ENCODE data around the gene ZNF385D. TPM values are rescaled to one million over a fixed set of nuclear protein-coding genes. Genes with fewer than 3 reads are reported as not detected.

Gene ZNF385D
- total and polyA plus RNA-seq, 2 experiments from 2014 or later, result 2.7 to 12.3 TPM

GRCh38 chr3:21664996-21665395, 86.0 kb downstream of the ZNF385D start:
- H3K4me3 ChIP-seq, result no peak overlapping the region
- peak overlapping the region; percentile 8 for H3K27ac Mint-ChIP-seq
- peaks cover 29% of the 10 kb centered on the region; the same call in 1 of the 2 replicates for H3K4me1 ChIP-seq (ENCODE audit: insufficient read depth)
- H3K4me3 Mint-ChIP-seq, result 0 out of 3 replicates have a peak overlapping the region, but pooled peaks have one; percentile 4
- DNase-seq (ENCODE audit: low spot score), result no peak
- H3F3A ChIP-seq (replicated peaks; ENCODE audit: low read depth), result no peaks in the 10 kb centered on the region
- no peak for TF ChIP-seq EZH2phosphoT487 (IDR thresholded peaks at IDR 0.05; ENCODE audit: unreplicated experiment)
- no peak for TF ChIP-seq JUNB (IDR thresholded peaks at IDR 0.05; ENCODE audit: unreplicated experiment)
- TF ChIP-seq, protein P1, sequence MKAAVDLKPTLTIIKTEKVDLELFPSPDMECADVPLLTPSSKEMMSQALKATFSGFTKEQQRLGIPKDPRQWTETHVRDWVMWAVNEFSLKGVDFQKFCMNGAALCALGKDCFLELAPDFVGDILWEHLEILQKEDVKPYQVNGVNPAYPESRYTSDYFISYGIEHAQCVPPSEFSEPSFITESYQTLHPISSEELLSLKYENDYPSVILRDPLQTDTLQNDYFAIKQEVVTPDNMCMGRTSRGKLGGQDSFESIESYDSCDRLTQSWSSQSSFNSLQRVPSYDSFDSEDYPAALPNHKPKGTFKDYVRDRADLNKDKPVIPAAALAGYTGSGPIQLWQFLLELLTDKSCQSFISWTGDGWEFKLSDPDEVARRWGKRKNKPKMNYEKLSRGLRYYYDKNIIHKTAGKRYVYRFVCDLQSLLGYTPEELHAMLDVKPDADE (IDR thresholded peaks at IDR 0.05), result no peak
- TF ChIP-seq, protein P2, sequence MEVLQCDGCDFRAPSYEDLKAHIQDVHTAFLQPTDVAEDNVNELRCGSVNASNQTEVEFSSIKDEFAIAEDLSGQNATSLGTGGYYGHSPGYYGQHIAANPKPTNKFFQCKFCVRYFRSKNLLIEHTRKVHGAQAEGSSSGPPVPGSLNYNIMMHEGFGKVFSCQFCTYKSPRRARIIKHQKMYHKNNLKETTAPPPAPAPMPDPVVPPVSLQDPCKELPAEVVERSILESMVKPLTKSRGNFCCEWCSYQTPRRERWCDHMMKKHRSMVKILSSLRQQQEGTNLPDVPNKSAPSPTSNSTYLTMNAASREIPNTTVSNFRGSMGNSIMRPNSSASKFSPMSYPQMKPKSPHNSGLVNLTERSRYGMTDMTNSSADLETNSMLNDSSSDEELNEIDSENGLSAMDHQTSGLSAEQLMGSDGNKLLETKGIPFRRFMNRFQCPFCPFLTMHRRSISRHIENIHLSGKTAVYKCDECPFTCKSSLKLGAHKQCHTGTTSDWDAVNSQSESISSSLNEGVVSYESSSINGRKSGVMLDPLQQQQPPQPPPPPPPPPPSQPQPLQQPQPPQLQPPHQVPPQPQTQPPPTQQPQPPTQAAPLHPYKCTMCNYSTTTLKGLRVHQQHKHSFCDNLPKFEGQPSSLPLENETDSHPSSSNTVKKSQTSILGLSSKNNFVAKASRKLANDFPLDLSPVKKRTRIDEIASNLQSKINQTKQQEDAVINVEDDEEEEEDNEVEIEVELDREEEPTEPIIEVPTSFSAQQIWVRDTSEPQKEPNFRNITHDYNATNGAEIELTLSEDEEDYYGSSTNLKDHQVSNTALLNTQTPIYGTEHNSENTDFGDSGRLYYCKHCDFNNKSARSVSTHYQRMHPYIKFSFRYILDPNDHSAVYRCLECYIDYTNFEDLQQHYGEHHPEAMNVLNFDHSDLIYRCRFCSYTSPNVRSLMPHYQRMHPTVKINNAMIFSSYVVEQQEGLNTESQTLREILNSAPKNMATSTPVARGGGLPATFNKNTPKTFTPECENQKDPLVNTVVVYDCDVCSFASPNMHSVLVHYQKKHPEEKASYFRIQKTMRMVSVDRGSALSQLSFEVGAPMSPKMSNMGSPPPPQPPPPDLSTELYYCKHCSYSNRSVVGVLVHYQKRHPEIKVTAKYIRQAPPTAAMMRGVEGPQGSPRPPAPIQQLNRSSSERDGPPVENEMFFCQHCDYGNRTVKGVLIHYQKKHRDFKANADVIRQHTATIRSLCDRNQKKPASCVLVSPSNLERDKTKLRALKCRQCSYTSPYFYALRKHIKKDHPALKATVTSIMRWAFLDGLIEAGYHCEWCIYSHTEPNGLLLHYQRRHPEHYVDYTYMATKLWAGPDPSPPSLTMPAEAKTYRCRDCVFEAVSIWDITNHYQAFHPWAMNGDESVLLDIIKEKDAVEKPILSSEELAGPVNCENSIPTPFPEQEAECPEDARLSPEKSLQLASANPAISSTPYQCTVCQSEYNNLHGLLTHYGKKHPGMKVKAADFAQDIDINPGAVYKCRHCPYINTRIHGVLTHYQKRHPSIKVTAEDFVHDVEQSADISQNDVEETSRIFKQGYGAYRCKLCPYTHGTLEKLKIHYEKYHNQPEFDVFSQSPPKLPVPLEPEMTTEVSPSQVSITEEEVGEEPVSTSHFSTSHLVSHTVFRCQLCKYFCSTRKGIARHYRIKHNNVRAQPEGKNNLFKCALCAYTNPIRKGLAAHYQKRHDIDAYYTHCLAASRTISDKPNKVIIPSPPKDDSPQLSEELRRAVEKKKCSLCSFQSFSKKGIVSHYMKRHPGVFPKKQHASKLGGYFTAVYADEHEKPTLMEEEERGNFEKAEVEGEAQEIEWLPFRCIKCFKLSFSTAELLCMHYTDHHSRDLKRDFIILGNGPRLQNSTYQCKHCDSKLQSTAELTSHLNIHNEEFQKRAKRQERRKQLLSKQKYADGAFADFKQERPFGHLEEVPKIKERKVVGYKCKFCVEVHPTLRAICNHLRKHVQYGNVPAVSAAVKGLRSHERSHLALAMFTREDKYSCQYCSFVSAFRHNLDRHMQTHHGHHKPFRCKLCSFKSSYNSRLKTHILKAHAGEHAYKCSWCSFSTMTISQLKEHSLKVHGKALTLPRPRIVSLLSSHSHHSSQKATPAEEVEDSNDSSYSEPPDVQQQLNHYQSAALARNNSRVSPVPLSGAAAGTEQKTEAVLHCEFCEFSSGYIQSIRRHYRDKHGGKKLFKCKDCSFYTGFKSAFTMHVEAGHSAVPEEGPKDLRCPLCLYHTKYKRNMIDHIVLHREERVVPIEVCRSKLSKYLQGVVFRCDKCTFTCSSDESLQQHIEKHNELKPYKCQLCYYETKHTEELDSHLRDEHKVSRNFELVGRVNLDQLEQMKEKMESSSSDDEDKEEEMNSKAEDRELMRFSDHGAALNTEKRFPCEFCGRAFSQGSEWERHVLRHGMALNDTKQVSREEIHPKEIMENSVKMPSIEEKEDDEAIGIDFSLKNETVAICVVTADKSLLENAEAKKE (CRISPR knock-in tag; IDR thresholded peaks at IDR 0.05), result no peak
- no peaks in the 10 kb centered on the region for H3K9me3 Mint-ChIP-seq
- H3K27me3 Mint-ChIP-seq (ENCODE audit: insufficient read depth, low read depth, poor library complexity), result no peaks in the 10 kb centered on the region
- H3K27ac ChIP-seq (ENCODE audit: low read depth), result no peak overlapping the region
- H3K36me3 Mint-ChIP-seq (ENCODE audit: low read depth), result no peaks in the 10 kb centered on the region
- peaks cover 38% of the 10 kb centered on the region for H3K4me1 Mint-ChIP-seq
- no peaks in the 10 kb centered on the region for H4K20me1 ChIP-seq (replicated peaks; ENCODE audit: insufficient read depth)
- no peaks in the 10 kb centered on the region for H3K79me2 ChIP-seq (replicated peaks; ENCODE audit: insufficient read depth)
- H3K9me2 ChIP-seq (ENCODE audit: insufficient read depth), result 0 out of 2 replicates have a peak, but pooled peaks cover 2% of the 10 kb centered on the region
- H3K4me2 ChIP-seq, result 0 out of 2 replicates have a peak overlapping the region, but pooled peaks have one; percentile 45
- H2AFZ ChIP-seq, result no peak overlapping the region
- no peaks in the 10 kb centered on the region for H3K27me3 ChIP-seq (ENCODE audit: insufficient read depth)
- no peaks in the 10 kb centered on the region for H3K36me3 ChIP-seq (ENCODE audit: insufficient read depth)
- ATAC-seq, result no peak; the same call in 2 of the 3 replicates

DNA sequence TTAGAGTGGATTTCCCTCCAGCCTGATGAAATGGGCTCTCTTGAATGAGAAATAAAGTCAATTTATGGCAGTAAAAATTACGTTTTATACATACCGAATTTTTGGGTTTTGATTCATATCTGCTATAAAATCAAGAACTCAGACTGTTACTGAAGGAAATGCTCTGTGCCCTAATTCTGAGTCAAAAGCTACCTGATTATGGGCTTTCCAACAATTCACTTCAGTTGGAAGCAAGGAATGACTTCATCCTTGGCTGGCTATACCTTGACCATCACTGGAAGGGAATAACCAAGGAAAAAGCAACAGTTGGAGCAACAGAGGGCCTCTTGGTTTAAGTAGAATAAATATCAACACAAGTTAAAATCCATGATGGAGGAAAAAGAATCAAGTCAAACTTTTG, 88.6 kb downstream of the ZNF385D start:
- TF ChIP-seq EZH2 (IDR thresholded peaks at IDR 0.05; ENCODE audit: low read depth, unreplicated experiment) (no peak), CREB1 (CRISPR knock-in tag; IDR thresholded peaks at IDR 0.05; ENCODE audit: low read depth) (no peak), NANOG (IDR thresholded peaks at IDR 0.05; ENCODE audit: borderline replicate concordance) (no peak), ZNF114 (CRISPR knock-in tag; IDR thresholded peaks at IDR 0.05) (no peak)
- no peak for ATAC-seq
- no peaks in the 10 kb centered on the region for H3K27me3 ChIP-seq (ENCODE audit: insufficient read depth)

More for the DNA sequence above, 88.6 kb downstream of the ZNF385D start:
- no peak overlapping the region for H3K27ac ChIP-seq (ENCODE audit: low read depth)
- peaks cover 38% of the 10 kb centered on the region for H3K4me1 Mint-ChIP-seq
- no peaks in the 10 kb centered on the region for H3K79me2 ChIP-seq (replicated peaks; ENCODE audit: insufficient read depth)
- H3K36me3 ChIP-seq (ENCODE audit: insufficient read depth), result no peaks in the 10 kb centered on the region
- no peaks in the 10 kb centered on the region for H3K27me3 Mint-ChIP-seq (ENCODE audit: insufficient read depth, low read depth, poor library complexity)
- no peak for DNase-seq (ENCODE audit: low spot score)
- no peak overlapping the region for H3K4me2 ChIP-seq
- H3K36me3 Mint-ChIP-seq (ENCODE audit: low read depth), result no peaks in the 10 kb centered on the region
- H3F3A ChIP-seq (replicated peaks; ENCODE audit: low read depth), result no peaks in the 10 kb centered on the region
- H3K9me2 ChIP-seq (ENCODE audit: insufficient read depth), result 0 out of 2 replicates have a peak, but pooled peaks cover 2% of the 10 kb centered on the region
- no peak overlapping the region for H3K4me3 Mint-ChIP-seq
- H3K27ac Mint-ChIP-seq, result no peak overlapping the region
- no peak overlapping the region for H3K4me3 ChIP-seq
- no peaks in the 10 kb centered on the region for H3K9me3 Mint-ChIP-seq
- H4K20me1 ChIP-seq (replicated peaks; ENCODE audit: insufficient read depth), result no peaks in the 10 kb centered on the region
- H2AFZ ChIP-seq, result no peak overlapping the region
- peaks cover 21% of the 10 kb centered on the region; the same call in 1 of the 2 replicates for H3K4me1 ChIP-seq (ENCODE audit: insufficient read depth)

Measured in GM23338 (cell line).